ENCODE measurements around the gene PLEKHA6.

The PLEKHA6 gene

DNA sequence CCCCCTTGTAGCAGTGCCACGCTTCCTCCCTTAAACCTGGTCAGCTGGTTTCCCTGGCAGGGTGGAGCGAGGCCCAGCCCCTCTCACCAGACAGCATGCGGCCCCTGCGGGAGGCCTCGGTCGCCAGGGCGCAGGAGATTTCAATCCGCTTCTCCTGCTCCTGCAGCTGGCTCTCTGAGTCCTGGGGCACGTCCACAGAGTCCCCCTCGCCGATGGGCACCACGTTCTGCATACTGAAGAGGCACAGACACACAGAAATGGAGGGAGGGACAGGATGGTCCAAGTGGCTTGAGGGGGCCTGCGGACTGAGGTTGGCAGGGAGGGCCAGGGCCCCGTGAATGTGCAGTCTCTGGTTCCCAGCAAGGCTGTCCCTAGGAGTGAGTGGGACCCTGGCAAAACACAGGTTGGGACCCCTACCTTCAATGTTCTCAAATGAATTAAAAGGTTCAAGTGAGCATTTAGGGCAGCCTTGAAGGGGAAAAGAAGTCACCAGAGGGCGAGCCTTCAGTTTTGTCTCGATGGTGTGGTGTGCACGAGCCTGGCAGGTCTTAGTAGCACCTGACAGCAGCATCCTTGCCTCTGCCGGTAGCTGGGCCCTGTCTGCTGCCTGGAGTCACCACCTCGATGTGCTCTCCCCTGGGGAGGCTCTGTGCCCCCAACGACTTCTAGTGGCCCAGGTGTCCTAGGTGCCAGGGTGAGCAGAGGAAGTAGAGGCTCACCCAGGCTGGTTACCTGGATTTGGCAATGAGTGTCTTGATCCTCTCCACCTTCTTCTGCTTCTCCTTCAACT is 131.5 kb downstream of the PLEKHA6 start:
- no peak for DNase-seq

DNA sequence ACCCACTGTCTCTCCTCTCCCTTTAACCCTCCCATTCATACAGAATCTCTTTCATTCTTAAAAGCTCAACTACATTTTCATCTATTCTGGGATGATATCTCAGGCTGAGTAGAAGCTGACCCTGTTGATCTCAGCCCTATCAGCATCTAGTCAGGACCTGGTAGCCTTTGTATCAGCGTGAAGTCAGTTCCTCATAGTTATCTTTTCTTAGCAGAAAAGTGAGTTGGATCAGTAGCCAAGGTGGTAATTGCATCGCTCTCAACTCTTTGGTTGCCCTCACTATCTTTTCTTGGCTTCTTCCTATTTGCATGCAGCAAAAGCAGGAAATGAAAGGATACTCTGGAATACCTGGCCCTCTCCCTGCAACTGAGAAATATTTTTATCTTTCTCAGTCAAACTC is 132.4 kb downstream of the PLEKHA6 start:
- DNase-seq = no peak

DNA sequence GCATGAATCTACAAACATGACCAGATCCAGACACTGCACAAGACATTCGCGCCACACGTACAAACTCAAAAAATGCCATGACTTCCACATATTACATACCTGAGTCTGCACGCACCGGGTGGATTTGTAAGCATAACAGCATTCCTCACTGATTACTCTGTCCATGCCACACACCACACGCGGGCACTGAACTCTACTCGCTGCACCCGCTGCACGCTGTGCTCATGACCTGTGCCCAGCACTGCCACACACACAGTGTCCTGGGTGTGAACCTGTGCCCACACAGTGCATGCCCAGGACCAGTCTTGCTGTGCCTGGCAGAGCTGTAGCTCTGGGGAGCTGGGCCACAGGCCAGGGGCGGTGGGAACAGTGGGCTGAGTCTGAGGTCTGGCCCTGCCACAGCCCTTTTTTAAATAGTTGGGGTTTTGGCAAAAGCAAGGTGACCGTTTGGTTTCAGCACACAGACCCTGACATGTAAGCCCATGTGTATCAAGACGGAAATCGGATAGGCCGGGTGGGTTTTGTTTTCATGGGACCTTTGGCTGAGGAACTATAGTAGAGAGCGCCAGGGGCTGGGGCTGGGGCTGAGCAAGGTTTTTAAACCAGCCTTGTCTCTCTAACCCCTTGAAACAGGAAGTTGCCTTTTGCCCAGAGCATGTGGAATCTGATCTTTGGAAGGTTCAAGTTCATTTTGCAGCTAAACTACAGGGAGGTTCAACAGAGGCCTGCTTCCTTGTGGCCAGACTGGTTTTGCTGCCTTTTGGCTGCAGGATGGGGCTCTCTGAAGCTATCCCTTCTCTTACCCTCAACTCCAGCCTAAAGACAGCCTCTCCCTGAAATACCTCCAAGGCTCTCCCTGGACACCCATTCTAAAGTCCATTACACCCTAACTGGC is 133.6 kb downstream of the PLEKHA6 start:
- DNase-seq = no peak

DNA sequence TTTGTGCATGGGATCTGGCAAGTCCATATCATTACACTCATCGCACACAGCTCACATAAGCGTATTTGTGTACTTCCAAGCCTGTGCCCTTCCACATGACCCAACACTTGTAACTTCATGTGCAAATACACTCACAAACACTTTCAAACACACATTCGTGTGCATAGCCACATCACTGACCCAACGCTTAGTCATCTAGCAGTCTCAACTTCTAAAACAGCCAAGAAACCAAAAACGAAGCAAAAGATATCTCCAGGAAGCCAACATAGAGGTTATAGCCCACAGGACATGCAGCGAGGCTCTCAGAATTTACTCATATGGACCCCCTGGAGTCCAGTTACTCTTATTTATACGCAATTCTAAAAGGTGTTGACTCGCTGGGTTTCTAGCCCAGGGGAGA is 135.1 kb downstream of the PLEKHA6 start:
- DNase-seq = no peak

DNA sequence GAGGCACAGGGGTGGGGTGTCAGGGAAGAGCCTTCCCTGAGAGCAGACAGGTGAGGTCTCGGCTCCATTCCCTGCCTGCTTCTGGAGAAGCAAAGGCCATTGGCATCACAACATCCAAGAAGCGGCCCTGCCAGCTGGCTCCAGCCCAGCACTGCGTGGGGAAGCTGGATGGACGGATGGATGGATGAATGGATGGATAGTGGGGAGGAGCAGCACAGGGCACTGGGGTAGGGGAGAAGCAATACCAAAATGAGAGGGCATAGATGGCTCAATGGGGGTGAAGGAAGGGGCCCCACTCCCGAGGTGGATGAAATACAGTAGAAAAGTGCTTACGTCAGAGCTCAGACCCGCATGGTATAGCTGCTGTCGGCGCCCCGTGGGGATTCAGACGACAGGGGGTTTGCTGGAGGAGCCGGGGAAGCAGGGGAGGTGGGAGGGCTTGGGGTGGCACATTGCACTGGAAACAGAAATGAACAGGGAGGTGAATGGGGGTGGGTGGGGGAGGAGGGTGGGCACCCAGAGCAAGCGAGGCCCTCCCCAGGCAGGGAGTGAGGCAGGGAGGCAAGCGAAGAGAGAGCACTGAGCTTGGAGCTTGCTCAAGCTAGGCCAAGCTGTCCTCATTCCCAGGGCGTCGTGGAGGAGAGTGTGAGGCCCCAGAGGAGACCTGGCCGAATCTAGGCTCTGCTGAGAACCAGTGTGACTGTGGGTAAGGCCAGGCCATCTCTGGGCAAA is 136.4 kb downstream of the PLEKHA6 start:
- DNase-seq = no peak

DNA sequence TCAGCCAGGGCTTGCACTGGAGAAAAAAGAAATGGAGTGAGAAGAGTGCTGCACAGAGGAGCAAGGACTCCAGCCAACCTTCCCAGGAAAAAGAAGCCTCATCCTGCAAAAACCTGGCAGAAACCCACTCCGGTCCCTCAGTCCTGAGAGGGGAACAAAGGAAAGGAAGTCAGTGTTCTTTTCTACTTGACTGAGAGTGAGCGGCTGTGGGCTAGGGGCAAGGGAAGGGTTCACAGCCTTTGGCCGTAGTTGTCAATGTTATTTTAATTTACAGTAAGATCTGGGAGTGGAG is 137.0 kb downstream of the PLEKHA6 start:
- no peak for DNase-seq

DNA sequence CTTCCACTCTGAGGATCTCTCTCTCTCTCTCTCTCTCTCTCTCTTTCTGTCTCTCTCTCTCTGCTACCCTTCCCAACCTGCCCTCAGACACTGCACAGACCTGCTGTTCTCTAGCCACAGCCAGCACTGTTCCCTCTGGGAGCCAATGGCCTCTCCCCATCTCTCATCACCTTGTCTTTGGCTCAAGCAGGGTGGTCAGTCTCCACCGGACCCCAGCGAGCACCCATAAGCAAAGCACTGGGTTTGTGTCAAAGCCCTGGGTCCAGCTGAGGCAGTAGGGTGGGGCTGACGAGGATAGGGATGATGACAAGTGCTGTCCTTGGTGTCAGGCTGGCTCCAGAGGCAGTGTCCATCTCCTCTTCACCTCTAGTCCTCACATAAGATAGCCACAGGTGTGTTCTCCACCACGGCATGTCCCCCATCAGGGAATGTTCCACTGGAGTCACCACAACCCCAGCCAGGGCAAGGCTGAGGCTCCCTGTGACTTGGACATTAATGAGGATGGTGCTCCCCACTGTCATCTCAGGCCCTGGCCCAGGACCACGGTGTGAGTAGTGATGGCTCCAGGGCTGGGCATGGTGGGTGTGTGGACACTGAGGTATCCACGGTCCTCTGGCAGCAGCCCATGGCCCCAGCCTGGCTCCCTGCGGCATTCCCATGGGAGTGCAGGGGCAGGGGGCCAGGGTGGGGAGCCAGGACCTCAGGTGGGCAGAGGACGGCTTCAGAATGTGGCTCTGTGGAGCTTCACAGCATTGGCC is 137.5 kb downstream of the PLEKHA6 start:
- no peak for DNase-seq

DNA sequence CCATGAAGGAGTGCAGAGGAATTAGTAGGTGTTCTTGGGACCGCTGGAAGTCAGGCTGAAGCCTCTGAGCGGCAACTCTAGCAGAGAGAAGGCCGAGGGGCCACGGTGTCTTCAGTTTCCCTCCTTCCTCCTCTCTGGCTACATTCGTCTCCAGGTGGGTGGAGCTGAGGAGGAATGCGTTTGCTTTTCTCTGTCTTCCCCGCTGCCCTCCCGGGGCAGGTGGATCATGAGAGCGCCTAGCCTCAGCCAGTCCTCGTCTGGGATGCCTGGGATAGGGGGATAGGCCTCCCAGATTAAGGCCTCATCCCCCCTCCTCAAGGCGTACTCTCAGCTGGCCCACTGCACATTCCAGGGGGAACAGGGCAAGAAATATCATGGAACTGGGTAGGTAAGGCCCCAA is 138.5 kb downstream of the PLEKHA6 start:
- DNase-seq = no peak

DNA sequence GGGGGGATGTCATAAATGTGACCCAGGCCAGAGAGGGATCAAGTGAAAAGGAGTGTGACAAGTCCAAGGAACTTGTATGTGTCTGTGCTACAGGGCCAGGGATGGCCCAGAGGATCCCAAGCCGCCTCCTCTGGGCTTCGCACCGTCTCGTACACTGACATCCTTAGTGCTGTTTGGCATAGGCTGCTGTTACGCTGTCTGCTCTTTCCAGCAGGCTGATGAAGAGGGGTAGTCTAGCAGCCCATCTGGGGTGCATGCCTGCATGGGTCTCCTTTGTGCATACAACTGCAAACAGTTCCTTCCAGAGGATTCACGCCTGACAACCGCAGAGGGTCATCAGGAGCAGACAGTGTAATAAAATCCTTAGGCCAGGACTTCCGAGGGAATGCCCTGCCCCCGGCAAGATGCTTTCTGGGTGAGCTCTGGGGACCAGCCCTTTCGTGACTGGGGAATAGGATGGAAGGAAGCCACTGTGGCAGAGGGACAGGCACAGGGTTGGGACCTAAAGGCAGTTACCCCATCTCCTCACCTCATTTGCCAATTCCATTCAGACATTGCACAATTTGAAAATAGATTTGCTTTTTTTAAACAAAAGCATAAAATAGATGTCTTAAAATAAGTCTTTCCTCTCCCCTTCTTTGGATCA is 139.6 kb downstream of the PLEKHA6 start:
- DNase-seq = no peak

DNA sequence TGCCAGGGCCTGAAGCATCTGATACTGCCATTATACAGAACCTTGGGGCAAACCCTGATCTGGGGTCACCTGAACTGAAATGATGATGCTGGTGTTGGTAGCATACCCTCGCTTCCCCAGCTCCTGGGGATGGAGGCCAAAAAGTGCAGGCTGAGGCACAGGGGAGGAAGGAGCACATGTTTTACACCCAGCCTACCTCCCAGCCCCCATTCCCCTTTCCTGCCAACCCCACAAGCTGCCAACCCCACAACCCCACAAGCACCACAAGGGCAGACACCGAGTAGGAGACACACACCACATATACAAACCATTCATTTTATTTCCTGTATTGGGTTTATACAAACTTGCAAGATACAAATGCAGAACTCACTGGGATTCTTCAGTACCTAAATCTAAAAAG is 141.2 kb downstream of the PLEKHA6 start:
- no peak for DNase-seq

DNA sequence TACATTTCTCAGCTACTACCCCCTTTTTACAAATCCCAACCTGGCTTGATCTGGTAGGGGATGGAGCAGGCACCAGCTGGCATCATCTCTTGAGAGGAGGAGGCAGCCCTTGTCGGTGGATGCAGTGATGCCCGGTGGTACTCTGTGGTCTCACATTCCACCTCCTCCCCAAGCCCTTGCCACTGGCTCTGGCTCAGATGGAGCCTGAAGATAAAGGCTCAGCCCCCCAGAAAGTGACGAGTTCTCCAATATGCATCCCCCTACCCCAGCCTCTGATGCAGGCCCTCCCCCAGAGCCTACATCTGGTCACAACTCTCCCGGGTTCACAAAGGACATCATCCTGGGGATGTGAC is 142.1 kb downstream of the PLEKHA6 start:
- DNase-seq = no peak

DNA sequence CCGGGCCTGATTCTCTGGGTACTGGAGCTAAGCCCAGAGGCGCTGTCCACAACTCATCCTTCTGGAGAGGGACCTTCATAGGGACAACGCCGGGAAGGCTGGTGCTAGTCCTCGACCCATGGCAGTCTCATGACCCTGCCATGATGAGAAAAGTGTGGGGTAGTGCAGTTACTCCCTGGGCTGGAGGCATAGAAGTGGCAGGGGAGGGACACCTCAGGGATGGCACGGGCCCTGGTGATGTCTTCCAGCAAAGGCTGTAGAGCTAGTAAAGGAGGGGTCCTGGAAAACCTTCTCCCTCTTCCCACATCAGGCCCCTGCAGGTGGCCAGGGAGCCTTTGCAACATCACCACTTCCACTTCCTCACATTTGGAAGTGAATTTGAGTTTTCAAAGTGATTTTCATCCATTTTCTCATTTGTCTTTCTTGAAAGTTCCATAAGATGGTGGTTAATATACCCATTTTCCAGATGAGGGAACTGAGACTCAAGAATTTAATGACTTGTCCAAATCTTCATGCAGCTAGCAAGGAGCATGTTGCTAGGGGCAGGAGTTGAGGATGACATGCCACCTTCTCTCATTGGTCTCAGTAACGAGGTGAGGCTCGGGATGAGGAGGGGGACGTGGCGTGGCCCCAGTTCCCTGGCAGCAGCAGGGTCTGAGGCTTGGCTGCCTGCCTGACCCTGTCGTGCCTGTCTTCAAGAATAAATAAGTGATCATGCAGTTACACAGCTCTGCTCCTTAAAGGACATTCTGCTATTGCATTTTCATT is 142.7 kb downstream of the PLEKHA6 start:
- no peak for DNase-seq

DNA sequence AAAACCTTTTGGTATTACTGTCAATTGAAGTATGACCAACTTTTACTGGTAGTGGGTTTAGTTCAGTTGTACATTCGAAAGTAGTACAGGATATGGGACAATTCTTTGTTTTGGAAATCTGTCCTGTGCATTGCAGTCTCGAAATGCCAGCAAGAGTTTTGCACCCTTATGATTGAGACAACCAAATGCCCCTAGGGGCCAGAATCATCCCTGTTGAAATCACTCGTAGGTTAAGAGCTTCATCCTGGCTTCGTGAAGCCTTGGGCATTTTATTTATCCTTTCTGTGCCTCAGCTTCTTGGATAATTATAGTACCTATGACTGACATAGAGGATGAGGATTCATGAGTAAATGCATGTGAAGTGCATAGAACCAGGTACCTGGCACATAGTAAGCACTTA is 143.5 kb downstream of the PLEKHA6 start:
- DNase-seq = no peak

DNA sequence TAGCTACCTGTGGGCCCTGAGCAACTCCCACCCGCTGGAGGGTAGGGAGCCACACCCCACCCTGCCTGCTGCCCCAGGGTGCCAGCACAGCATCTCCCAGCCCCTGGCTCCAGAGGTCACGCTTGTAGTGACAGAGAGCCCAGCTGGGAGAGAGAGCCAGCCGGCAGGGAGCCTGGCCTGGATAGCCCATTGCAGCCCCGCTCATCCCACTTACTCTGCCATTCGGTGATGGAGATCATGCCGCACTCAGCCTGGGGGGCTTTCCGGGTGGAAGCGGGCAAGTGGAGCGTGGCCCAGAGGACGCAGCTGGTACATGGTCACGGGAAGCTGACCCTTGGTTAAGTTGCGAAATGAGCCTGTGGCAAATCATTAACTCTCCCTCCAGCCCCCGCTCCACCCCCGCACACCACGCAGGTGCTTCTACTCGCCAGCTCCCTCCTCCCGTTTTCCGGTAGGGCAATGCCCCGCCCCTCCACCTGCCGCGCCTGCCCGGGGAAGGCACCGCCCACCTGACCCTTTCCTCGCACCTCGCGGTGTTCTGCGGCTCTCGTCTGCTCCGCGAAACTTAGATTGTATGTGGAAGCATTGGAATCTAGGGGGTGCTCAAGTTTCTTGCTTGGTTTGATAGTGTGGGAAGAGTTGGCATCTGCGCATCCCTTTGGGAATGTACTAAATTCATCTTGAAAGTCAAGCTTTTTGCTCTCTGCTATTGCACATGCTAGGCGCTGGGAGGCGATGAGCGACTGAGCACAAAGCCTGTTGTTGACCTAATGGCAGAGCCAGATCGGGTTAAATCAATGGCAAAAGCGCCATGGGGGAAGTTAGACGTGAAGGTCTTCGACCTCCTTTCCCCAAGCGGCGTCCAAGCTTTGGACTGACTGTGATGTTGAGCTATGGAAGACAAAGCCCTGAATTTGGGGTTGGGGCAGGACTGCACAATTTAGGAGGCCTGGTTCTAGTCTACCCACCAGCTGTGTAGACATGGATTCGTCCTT is 145.8 kb downstream of the PLEKHA6 start, which contains the start of gene GOLT1A:
TSS of gene GOLT1A (minus strand) at position 321 of the 995 bp plus-strand sequence. CDS start at position 239, 82 bp downstream.
- peak in 1 of 4 experiments; percentile 46 for DNase-seq

DNA sequence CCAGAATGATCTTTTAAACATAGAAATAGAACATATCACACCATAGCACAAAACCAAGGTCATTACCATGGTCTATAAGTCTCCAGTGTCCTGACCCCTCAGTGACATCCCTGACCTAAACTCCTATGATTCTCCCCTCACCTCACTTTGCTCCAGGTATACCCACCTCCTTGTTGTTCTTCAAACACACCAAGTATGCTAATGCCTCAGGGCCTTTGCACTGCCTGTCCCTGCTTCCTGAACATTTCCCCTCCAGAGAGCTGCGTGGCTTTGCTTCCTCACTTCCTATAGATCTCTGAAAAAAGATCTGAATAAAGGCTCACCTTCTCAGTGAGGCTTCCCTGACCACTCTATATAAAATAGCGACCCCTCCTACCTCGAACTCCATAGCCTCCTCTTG is 147.0 kb downstream of the PLEKHA6 start:
- DNase-seq = no peak

DNA sequence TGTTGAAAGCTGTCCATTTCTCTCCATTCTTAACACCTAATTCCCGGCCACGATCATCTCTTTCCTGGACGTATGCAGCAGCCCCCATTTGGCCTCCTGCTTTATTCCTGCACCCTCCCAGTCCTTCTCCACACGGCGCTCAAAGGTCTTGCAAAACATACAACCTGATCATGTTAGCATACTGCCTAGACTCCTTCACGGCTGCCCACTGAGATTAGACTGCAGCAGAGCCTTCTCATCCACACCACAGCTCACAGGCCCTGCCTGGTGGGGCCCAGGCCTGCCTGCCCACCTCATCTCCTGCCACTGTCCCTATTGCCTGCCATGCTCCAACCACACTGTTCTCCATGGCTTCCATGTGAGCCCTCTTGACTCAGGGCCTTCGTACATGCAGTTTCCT is 148.7 kb downstream of the PLEKHA6 start:
- DNase-seq = no peak

DNA sequence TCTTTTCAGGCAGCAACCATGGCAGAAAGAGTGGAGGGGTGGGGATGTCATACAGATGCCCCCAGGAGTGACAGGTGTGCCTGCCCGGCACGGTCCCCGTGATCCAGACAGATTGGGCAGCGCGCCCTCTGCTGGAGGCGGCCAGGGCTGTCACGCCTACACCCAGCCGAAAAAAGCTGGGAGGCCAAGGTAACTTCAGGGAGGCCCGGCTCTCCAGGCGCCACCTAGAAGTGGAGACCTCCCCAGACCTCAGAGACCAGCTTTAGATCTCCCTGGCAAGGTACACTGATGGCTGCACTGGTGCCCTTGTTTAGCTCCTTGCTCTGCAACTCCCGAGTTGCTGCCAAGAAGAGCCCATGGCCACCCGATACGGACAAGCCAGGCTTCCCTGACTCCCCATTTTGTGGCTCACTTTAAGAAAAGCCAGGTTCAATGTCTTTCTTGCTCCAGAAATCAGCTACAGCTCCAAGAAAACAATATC is 152.6 kb downstream of the PLEKHA6 start:
- peak; percentile 46 to 77 (median 65) for DNase-seq

DNA sequence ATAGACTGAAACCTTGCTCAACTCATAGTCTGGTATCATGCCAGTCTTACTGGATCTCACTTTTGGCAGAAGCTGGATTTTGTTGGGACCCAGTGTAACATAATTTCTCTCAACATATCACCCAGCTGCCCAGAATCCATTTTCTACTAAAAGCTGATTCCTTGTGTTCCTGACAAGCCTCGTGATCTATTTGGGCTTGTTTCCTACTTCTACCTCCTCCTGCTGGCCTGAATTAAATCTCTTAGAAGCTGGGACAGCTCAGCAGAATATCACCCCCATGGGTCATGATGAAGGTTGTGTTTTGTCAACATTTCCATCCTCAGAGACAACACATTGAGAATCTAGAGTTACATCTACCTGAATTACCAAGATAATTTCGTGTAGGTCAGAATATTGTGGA is 153.6 kb downstream of the PLEKHA6 start:
- no peak for DNase-seq

DNA sequence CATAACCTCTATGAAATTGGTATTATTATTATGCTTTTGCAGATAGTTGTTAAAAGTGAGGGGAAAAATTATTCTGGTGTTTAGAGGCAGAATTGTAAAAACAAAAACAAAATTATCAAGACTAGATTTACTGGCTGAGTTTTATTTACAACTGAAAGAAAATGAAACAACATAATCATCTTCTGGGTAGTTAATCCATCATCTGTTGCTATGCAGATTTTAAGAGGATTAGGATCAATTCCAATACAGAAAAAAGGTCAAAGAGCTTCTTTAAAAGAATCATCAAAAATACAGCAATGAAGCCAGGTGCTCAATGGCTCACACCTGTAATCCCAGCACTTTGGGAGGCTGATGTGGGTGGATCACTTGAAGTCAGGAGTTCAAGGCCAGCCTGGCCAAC is 154.2 kb downstream of the PLEKHA6 start:
- DNase-seq = no peak

DNA sequence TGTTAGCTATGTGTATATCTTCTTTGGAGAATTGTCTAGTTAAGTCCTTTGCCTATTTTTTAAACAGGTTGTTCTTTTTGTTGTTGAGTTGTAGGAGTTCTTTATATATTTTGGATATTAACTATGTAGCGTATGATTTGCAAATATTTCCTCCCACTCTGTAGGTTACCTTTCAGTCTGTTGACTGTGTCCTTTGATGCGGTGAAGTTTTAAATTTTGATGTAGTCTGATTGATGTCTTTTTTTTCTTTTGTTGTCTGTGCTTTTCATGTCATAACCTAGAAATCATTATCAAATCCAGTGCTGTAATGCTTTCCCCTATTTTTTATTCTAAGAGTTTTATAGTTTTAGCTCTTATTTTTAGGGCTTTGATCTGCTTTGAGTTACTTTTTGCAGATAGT is 154.8 kb downstream of the PLEKHA6 start:
- DNase-seq = no peak
